Endothelial cell of umbilical vein (primary cell): ENCODE data around the gene IGSF23. TPM values are rescaled to one million over a fixed set of nuclear protein-coding genes. Genes with fewer than 3 reads are reported as not detected.
"Not testable (repeated sequence)": the region's sequence is repeated elsewhere in the genome, so short reads cannot be mapped to it uniquely, and the experiment has no call there.

Source experiments
- BruUV-seq: library from RNA; stranded (reverse); fragments of 400-500 nt; replicated peaks from 2 replicates; lab custom pipeline; 2021; lab: Mats Ljungman, UMichigan
- CTCF ChIA-PET: fragments of 300-600, 350-600 bp; sonication (Branson Sonifier 250); formaldehyde crosslinking; loops from one replicate; lab custom pipeline; 2021; ENCODE audit warnings: antibody characterized with exemption, inconsistent platforms; lab: Charles Lee
- POLR2A ChIA-PET: fragments of 300-600, 350-600 bp; sonication (Branson Sonifier 250); formaldehyde crosslinking; loops from one replicate; lab custom pipeline; 2021; ENCODE audit warnings: antibody characterized with exemption, inconsistent platforms; lab: Charles Lee
- DNase-seq: peaks from one replicate; pipeline ENCODE4 v3.0.0-alpha.2; 2011; ENCODE audit warnings: low read depth, low spot score
- FAIRE-seq: peaks from 2 replicates; lab custom pipeline; 2011; peaks lifted over from hg19 to GRCh38; lab: Jason Lieb, UNC
- H2AFZ ChIP-seq: 2 replicates; pipeline ENCODE4 v1.6.0; 2012; ENCODE audit warnings: low read depth, low read length, control low read depth, inconsistent platforms
- H3K27ac ChIP-seq: 2 replicates; pipeline ENCODE4 v1.5.1; 2011; ENCODE audit warnings: low read depth, mild to moderate bottlenecking, control low read depth, low read length, moderate library complexity; ENCODE audit not compliant: insufficient read depth
- H3K27me3 ChIP-seq, 2 experiments: 2 replicates each; pipeline versions ENCODE4 v1.6.0 to v1.6.1; 2011; ENCODE audit warnings: low read length in 2 of 2, mixed read lengths in 1 of 2; ENCODE audit not compliant: control insufficient read depth in 2 of 2, insufficient read depth in 2 of 2
- H3K36me3 ChIP-seq, 2 experiments: 2 replicates in 1 of 2; 3 replicates in 1 of 2; pipeline ENCODE4 v1.5.1; 2011; ENCODE audit warnings: low read length in 2 of 2, mild to moderate bottlenecking in 1 of 2, moderate library complexity in 1 of 2; ENCODE audit not compliant: control insufficient read depth in 2 of 2, insufficient read depth in 2 of 2; ENCODE audit errors: extremely low read depth in 1 of 2
- H3K4me1 ChIP-seq: 3 replicates; pipeline ENCODE4 v1.5.1; 2011; ENCODE audit warnings: mild to moderate bottlenecking, low read length; ENCODE audit not compliant: control insufficient read depth, insufficient read depth; ENCODE audit errors: extremely low read depth
- H3K4me2 ChIP-seq: 2 replicates; pipeline ENCODE4 v1.6.1; 2011; ENCODE audit warnings: low read length, control low read depth, mixed read lengths; ENCODE audit not compliant: insufficient read depth
- H3K4me3 ChIP-seq, 3 experiments: fragments of 200-600 bp in 1 of 3; sonication (generic), shearing (Covaris generic) in 1 of 3; replicated peaks in 1 of 3; 2 replicates each; pipeline ENCODE4 v1.5.1; 2011 to 2016; ENCODE audit warnings: control low read depth in 3 of 3, low read length in 3 of 3, mild to moderate bottlenecking in 2 of 3, inconsistent platforms in 1 of 3, low read depth in 1 of 3, moderate library complexity in 1 of 3; ENCODE audit not compliant: insufficient read depth in 1 of 3
- H3K79me2 ChIP-seq: 2 replicates; pipeline ENCODE4 v1.6.0; 2012; ENCODE audit warnings: low read length, inconsistent platforms; ENCODE audit not compliant: control insufficient read depth, insufficient read depth
- H3K9ac ChIP-seq: replicated peaks from 2 replicates; pipeline ENCODE3; 2011; ENCODE audit warnings: low read length, control low read depth; ENCODE audit not compliant: insufficient read depth; ENCODE audit errors: extremely low read depth
- H3K9me1 ChIP-seq: replicated peaks from 3 replicates; pipeline ENCODE4 v1.6.0; 2011; ENCODE audit warnings: mild to moderate bottlenecking, low read length; ENCODE audit not compliant: control insufficient read depth, insufficient read depth; ENCODE audit errors: extremely low read depth
- H3K9me3 ChIP-seq: replicated peaks from 2 replicates; pipeline ENCODE4 v1.5.1; 2012; ENCODE audit warnings: low read length, inconsistent platforms; ENCODE audit not compliant: control insufficient read depth, insufficient read depth
- H4K20me1 ChIP-seq: replicated peaks from 2 replicates; pipeline ENCODE3; 2011; ENCODE audit warnings: mild to moderate bottlenecking, low read length; ENCODE audit not compliant: control insufficient read depth, insufficient read depth; ENCODE audit errors: extremely low read depth
- CTCF ChIP-seq, 2 donors: IDR thresholded peaks; 1 replicate in 1 of 2; 2 replicates in 1 of 2; pipeline ENCODE4 v1.5.1; 2011; ENCODE audit warnings: low read length in 2 of 2, mild to moderate bottlenecking in 2 of 2, moderate library complexity in 2 of 2, control low read depth in 1 of 2, inconsistent platforms in 1 of 2, low read depth in 1 of 2; ENCODE audit not compliant: insufficient read depth in 1 of 2; ENCODE audit errors: extremely low read depth in 1 of 2
- EZH2 ChIP-seq: IDR thresholded peaks from 2 replicates; pipeline ENCODE4 v1.6.1; 2012; ENCODE audit warnings: borderline replicate concordance, low read depth, mild to moderate bottlenecking, moderate library complexity, low read length, inconsistent platforms; ENCODE audit not compliant: severe bottlenecking
- FOS ChIP-seq: IDR thresholded peaks from 2 replicates; pipeline ENCODE4 v1.6.1; 2011; ENCODE audit warnings: mild to moderate bottlenecking, low read length, moderate library complexity, borderline replicate concordance; ENCODE audit not compliant: insufficient read depth
- GATA2 ChIP-seq: IDR thresholded peaks from 2 replicates; pipeline ENCODE4 v1.7.0; 2011; ENCODE audit warnings: low read depth, mild to moderate bottlenecking, moderate library complexity, mixed read lengths, low read length; ENCODE audit not compliant: insufficient read length, insufficient read depth
- JUN ChIP-seq: IDR thresholded peaks from 2 replicates; pipeline ENCODE4 v1.6.1; 2011; ENCODE audit warnings: borderline replicate concordance, low read depth; ENCODE audit not compliant: insufficient read length, insufficient read depth
- MAX ChIP-seq: IDR thresholded peaks from 2 replicates; pipeline ENCODE4 v1.6.1; 2011; ENCODE audit not compliant: insufficient read depth, insufficient read length
- MYC ChIP-seq: IDR thresholded peaks from one replicate; pipeline ENCODE4 v1.6.1; 2011; ENCODE audit warnings: mild to moderate bottlenecking, low read depth, low read length
- POLR2A ChIP-seq: IDR thresholded peaks from 2 replicates; pipeline ENCODE4 v1.6.1; 2012; ENCODE audit warnings: low read depth, mild to moderate bottlenecking, control low read depth, low read length
- POLR2AphosphoS5 ChIP-seq: IDR thresholded peaks from 2 replicates; pipeline ENCODE4 v1.6.1; 2012; ENCODE audit warnings: low read depth, mild to moderate bottlenecking, control low read depth, low read length, moderate library complexity; ENCODE audit not compliant: insufficient read depth
- dilution Hi-C: fragments of 300-500 bp; cut with MboI; formaldehyde crosslinking; loops from one replicate; pipeline ENCODE4 v1.15.0; 2019; ENCODE audit warnings: low sequenced_read_pairs; ENCODE audit not compliant: extremely low pct_ligation_motif_present
- intact Hi-C: fragments of 100-400 bp; cut with micrococcal nuclease; formaldehyde crosslinking; loops from one replicate; pipeline ENCODE4 v1.10.0; 2022
- polyA plus RNA-seq, 4 experiments: library from polyadenylated mRNA; depleted of rRNA in 3 of 4; stranded (reverse) in 3 of 4; unstranded in 1 of 4; fragments of >200 nt; gene quantifications; 2 replicates each; pipeline versions ENCODE4 v1.2.1 to v1.2.3, GENCODE V29; 2011 to 2012; ENCODE audit warnings: missing spikeins in 1 of 4
- total RNA-seq: library from RNA; stranded (reverse); gene quantifications from 2 replicates; pipeline ENCODE4 v1.2.3, GENCODE V29; 2021

The IGSF23 gene
- total and polyA plus RNA-seq, 2 donors (not counting 3 experiments of a cell fraction or from before 2014, with no cell fraction given): 0.73 TPM; not detected in 1

- no peaks in the 10 kb centered on the region for H3K27me3 ChIP-seq
- FAIRE-seq (no peak), DNase-seq (no peak)
- intact Hi-C loops: no loop called here
- no peaks in the 10 kb centered on the region for H3K79me2 ChIP-seq
- no TSS peak for BruUV-seq
- H3K4me2 ChIP-seq: no peak overlapping the region
- peaks cover 22% of the 10 kb centered on the region for H3K4me1 ChIP-seq
- no peaks in the 10 kb centered on the region for H3K36me3 ChIP-seq
- no peak overlapping the region for H3K4me3 ChIP-seq
- ChIA-PET CTCF (interaction anchor here (2.9 kb wide), 1 partner anchor 58 kb away, joined by 9 read pairs; no protein-coding TSS in a partner anchor), POLR2A (no interaction called here)
- no peak overlapping the region for H3K9ac ChIP-seq
- no peaks in the 10 kb centered on the region for H3K9me3 ChIP-seq
- no peaks in the 10 kb centered on the region for H3K9me1 ChIP-seq
- no peaks in the 10 kb centered on the region for H4K20me1 ChIP-seq
- no peak overlapping the region for H2AFZ ChIP-seq
- no peak for TF ChIP-seq GATA2
- TF ChIP-seq MAX: no peak
- no peak for TF ChIP-seq POLR2A
- no peak for TF ChIP-seq CTCF (IDR thresholded peaks at IDR 0.05; ENCODE audit: extremely low read depth in 1 of 2, insufficient read depth in 1 of 2, low read depth in 1 of 2, low read length in 2 of 2)
- TF ChIP-seq EZH2: no peak
- no peak for TF ChIP-seq MYC
- TF ChIP-seq POLR2AphosphoS5: no peak
- no peak for TF ChIP-seq JUN
- TF ChIP-seq FOS: no peak
- dilution Hi-C loops: no loop called here
- no peak overlapping the region for H3K27ac ChIP-seq
These were observed 15.4 kb downstream of the IGSF23 start for GRCh38 chr19:44628793-44629192.

- dilution Hi-C loops, H3K4me3 ChIP-seq, H3K27ac ChIP-seq, H3K9ac ChIP-seq, BruUV-seq, H3K9me1 ChIP-seq, H3K9me3 ChIP-seq, H4K20me1 ChIP-seq, H3K27me3 ChIP-seq, H2AFZ ChIP-seq, H3K4me2 ChIP-seq, H3K79me2 ChIP-seq, intact Hi-C loops, FAIRE-seq, DNase-seq, H3K36me3 ChIP-seq, POLR2A ChIA-PET: not testable (repeated sequence)
- CTCF ChIA-PET: interaction anchor here (2.9 kb wide), 1 partner anchor 61 kb away, joined by 9 read pairs; no protein-coding TSS in a partner anchor
- H3K4me1 ChIP-seq: peaks cover 14% of the 10 kb centered on the region
These were observed 18.2 kb downstream of the IGSF23 start for GRCh38 chr19:44631611-44632010.

GRCh38 chr19:44634058-44634457 is 20.7 kb downstream of the IGSF23 start:
- FAIRE-seq (peak; percentile 4), DNase-seq (peak; percentile 34)
- H3K9me3 ChIP-seq, dilution Hi-C loops, H4K20me1 ChIP-seq, H3K36me3 ChIP-seq, intact Hi-C loops, H3K4me1 ChIP-seq, H3K9me1 ChIP-seq, H3K27ac ChIP-seq, H3K4me3 ChIP-seq, BruUV-seq, H3K9ac ChIP-seq, H3K27me3 ChIP-seq, H3K79me2 ChIP-seq: not testable (repeated sequence)
- H3K4me2 ChIP-seq: peak overlapping the region; percentile 47
- CTCF ChIA-PET: interaction anchor here (0.6 to 3.3 kb wide), 7 partner anchors 8 to 63 kb away, joined by 3 to 19 read pairs (median 3); no protein-coding TSS in a partner anchor
- POLR2A ChIA-PET: interaction anchor here (1.1 kb wide), 1 partner anchor 10 kb away, joined by 3 read pairs; the partner anchor contains the start of gene PVR
- H2AFZ ChIP-seq: peak overlapping the region; percentile 67
